Keratinocyte (primary cell): ENCODE data around the gene TAS2R7. TPM values are rescaled to one million over a fixed set of nuclear protein-coding genes. Genes with fewer than 3 reads are reported as not detected.

Experiments used
- DNase-seq: peaks from one replicate; pipeline ENCODE4 v3.0.0-alpha.2; 2011; ENCODE audit warnings: low read depth, missing footprints, low spot score
- FAIRE-seq: peaks from 2 replicates; lab custom pipeline; 2011; peaks lifted over from hg19 to GRCh38; lab: Jason Lieb, UNC
- H2AFZ ChIP-seq: 2 replicates; pipeline ENCODE4 v1.6.0; 2012; ENCODE audit warnings: low read length, control low read depth, inconsistent platforms; ENCODE audit not compliant: control insufficient read depth
- H3K27ac ChIP-seq: 2 replicates; pipeline ENCODE4 v1.5.1; 2011; ENCODE audit warnings: low read length; ENCODE audit not compliant: control insufficient read depth, insufficient read depth
- H3K27me3 ChIP-seq: 3 replicates; pipeline ENCODE4 v1.6.0; 2011; ENCODE audit warnings: low read length; ENCODE audit not compliant: control insufficient read depth, insufficient read depth; ENCODE audit errors: extremely low read depth
- H3K36me3 ChIP-seq, 2 experiments: 2 replicates in 1 of 2; 3 replicates in 1 of 2; pipeline ENCODE4 v1.5.1; 2011; ENCODE audit warnings: low read length in 2 of 2, mild to moderate bottlenecking in 1 of 2; ENCODE audit not compliant: control insufficient read depth in 2 of 2, insufficient read depth in 2 of 2; ENCODE audit errors: extremely low read depth in 1 of 2
- H3K4me1 ChIP-seq: 3 replicates; pipeline ENCODE4 v1.5.1; 2011; ENCODE audit warnings: low read length; ENCODE audit not compliant: control insufficient read depth, insufficient read depth; ENCODE audit errors: extremely low read depth
- H3K4me2 ChIP-seq: 3 replicates; pipeline ENCODE4 v1.6.0; 2011; ENCODE audit warnings: low read depth, low read length; ENCODE audit not compliant: control insufficient read depth, insufficient read depth; ENCODE audit errors: extremely low read depth
- H3K4me3 ChIP-seq, 3 experiments: fragments of 200-600 bp in 1 of 3; sonication (generic) in 1 of 3; 2 replicates in 2 of 3; 3 replicates in 1 of 3; pipeline ENCODE4 v1.5.1; 2011 to 2016; ENCODE audit warnings: low read length in 3 of 3, mild to moderate bottlenecking in 3 of 3, control low read depth in 2 of 3, inconsistent platforms in 1 of 3, low read depth in 1 of 3, mixed read lengths in 1 of 3, mixed run types in 1 of 3, moderate library complexity in 1 of 3; ENCODE audit not compliant: control insufficient read depth in 2 of 3, insufficient read depth in 2 of 3; ENCODE audit errors: extremely low read depth in 1 of 3
- H3K79me2 ChIP-seq: 2 replicates; pipeline ENCODE4 v1.6.0; 2012; ENCODE audit warnings: low read length; ENCODE audit not compliant: control insufficient read depth, insufficient read depth
- H3K9ac ChIP-seq: 3 replicates; pipeline ENCODE4 v1.6.0; 2011; ENCODE audit warnings: low read length; ENCODE audit not compliant: control insufficient read depth, insufficient read depth; ENCODE audit errors: extremely low read depth
- H3K9me1 ChIP-seq: 3 replicates; pipeline ENCODE4 v1.6.0; 2011; ENCODE audit warnings: low read length; ENCODE audit not compliant: control insufficient read depth, insufficient read depth; ENCODE audit errors: extremely low read depth
- H3K9me3 ChIP-seq: 2 replicates; pipeline ENCODE4 v1.5.1; 2012; ENCODE audit warnings: low read depth, low read length; ENCODE audit not compliant: control insufficient read depth
- H4K20me1 ChIP-seq: 3 replicates; pipeline ENCODE4 v1.6.0; 2011; ENCODE audit warnings: low read length; ENCODE audit not compliant: control insufficient read depth, insufficient read depth; ENCODE audit errors: extremely low read depth
- EZH2 ChIP-seq: IDR thresholded peaks from one replicate; pipeline ENCODE4 v1.6.1; 2012; ENCODE audit warnings: inconsistent platforms, mild to moderate bottlenecking, low read length, moderate library complexity
- dilution Hi-C: fragments of 300-500 bp; cut with MboI; formaldehyde crosslinking; loops from one replicate; pipeline ENCODE4 v1.7.0; 2020; ENCODE audit warnings: low sequenced_read_pairs; ENCODE audit not compliant: extremely low pct_ligation_motif_present
- polyA plus RNA-seq, 5 experiments: library from polyadenylated mRNA; depleted of rRNA in 3 of 5; stranded (reverse) in 3 of 5; stranded (forward) in 1 of 5; unstranded in 1 of 5; fragments of >200 nt; gene quantifications; 1 replicate in 1 of 5; 2 replicates in 3 of 5; 3 replicates in 1 of 5; pipeline versions ENCODE4 v1.2.1 to v1.2.3, GENCODE V29; 2011 to 2012; ENCODE audit warnings: missing spikeins in 2 of 5, low read depth in 1 of 5, low replicate concordance in 1 of 5
- TF ChIP-seq, protein P1 (sequence below), 3 experiments: IDR thresholded peaks in 1 of 3; conservative IDR thresholded peaks in 1 of 3; optimal IDR thresholded peaks in 1 of 3; 2 replicates in 2 of 3; 3 replicates in 1 of 3; pipeline versions ENCODE3 to v1.5.1; 2011; ENCODE audit warnings: low read length in 3 of 3, mild to moderate bottlenecking in 3 of 3, moderate library complexity in 2 of 3, control low read depth in 1 of 3, inconsistent platforms in 1 of 3; ENCODE audit not compliant: insufficient read depth in 2 of 3; ENCODE audit errors: extremely low read depth in 1 of 3

Gene TAS2R7
- polyA plus RNA-seq, 1 donor (not counting 4 experiments of a cell fraction or from before 2014, with no cell fraction given), result not detected

DNA sequence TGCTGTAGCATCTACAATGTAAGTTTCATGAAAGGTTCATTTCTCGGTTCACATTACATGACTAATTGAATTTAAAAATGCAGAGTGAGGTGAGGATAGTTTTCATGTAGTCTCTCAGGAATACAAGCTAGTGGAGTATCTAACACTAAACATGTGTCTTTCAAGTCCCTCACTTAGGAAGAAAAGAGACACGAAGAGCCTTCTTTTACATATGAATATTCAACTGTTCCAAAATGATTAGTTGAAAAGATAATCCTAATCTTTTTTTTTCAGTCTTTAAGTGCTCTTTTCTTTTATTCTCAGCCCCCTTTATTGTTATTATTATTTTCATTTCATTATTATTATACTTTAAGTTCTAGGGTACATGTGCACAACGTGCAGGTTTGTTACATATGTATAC lies 36.0 kb upstream of the TAS2R7 start:
- FAIRE-seq, result no peak
- dilution Hi-C loops, result no loop called here
- H3K4me1 ChIP-seq, result no peaks in the 10 kb centered on the region
- H3K36me3 ChIP-seq, result no peaks in the 10 kb centered on the region
- no peak overlapping the region for H3K27ac ChIP-seq
- H3K4me2 ChIP-seq, result no peak overlapping the region
- no peak overlapping the region for H3K9ac ChIP-seq
- TF ChIP-seq, protein P1, sequence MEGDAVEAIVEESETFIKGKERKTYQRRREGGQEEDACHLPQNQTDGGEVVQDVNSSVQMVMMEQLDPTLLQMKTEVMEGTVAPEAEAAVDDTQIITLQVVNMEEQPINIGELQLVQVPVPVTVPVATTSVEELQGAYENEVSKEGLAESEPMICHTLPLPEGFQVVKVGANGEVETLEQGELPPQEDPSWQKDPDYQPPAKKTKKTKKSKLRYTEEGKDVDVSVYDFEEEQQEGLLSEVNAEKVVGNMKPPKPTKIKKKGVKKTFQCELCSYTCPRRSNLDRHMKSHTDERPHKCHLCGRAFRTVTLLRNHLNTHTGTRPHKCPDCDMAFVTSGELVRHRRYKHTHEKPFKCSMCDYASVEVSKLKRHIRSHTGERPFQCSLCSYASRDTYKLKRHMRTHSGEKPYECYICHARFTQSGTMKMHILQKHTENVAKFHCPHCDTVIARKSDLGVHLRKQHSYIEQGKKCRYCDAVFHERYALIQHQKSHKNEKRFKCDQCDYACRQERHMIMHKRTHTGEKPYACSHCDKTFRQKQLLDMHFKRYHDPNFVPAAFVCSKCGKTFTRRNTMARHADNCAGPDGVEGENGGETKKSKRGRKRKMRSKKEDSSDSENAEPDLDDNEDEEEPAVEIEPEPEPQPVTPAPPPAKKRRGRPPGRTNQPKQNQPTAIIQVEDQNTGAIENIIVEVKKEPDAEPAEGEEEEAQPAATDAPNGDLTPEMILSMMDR (optimal IDR thresholded peaks at IDR 0.05 in 1 of 3, IDR thresholded peaks at IDR 0.05 in 1 of 3, conservative IDR thresholded peaks at IDR 0.05 in 1 of 3; ENCODE audit: extremely low read depth in 1 of 3, insufficient read depth in 2 of 3, low read length in 3 of 3), result no peak
- TF ChIP-seq EZH2, result no peak
- no peak for DNase-seq
- H3K79me2 ChIP-seq, result no peaks in the 10 kb centered on the region
- H2AFZ ChIP-seq, result no peak overlapping the region
- H3K27me3 ChIP-seq, result no peaks in the 10 kb centered on the region
- no peak overlapping the region for H3K4me3 ChIP-seq
- H3K9me1 ChIP-seq, result no peaks in the 10 kb centered on the region
- H4K20me1 ChIP-seq, result no peaks in the 10 kb centered on the region
- H3K9me3 ChIP-seq, result no peaks in the 10 kb centered on the region

DNA sequence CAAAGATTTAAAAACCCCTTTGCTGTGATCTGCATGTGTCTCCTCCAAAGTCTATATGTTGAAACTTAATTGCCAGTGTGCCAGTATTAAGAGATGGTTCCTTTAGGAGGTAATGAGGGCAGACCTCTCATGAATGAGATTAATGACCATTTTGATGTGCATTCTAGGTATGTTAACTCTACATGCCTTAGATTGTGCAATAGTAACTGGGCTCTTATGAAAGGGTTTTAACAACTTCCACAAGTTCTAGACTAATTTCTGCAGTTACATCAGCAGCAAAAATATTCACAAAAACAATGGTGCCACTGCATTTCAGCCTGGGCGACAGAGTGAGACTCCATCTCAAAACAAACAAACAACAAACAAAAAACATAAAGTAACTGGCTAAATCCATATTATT lies 27.6 kb upstream of the TAS2R7 start:
- Histone ChIP-seq H4K20me1 (no peaks in the 10 kb centered on the region), H3K4me3 (no peak overlapping the region), H3K9me1 (no peaks in the 10 kb centered on the region), H3K27ac (no peak overlapping the region), H3K27me3 (no peaks in the 10 kb centered on the region), H2AFZ (no peak overlapping the region), H3K9me3 (no peaks in the 10 kb centered on the region), H3K79me2 (no peaks in the 10 kb centered on the region), H3K9ac (no peak overlapping the region), H3K36me3 (no peaks in the 10 kb centered on the region), H3K4me1 (no peaks in the 10 kb centered on the region), H3K4me2 (no peak overlapping the region)
- dilution Hi-C loops, result no loop called here
- FAIRE-seq (no peak), DNase-seq (no peak)
- TF ChIP-seq EZH2, result no peak
- TF ChIP-seq, protein P1 (optimal IDR thresholded peaks at IDR 0.05 in 1 of 3, IDR thresholded peaks at IDR 0.05 in 1 of 3, conservative IDR thresholded peaks at IDR 0.05 in 1 of 3; ENCODE audit: extremely low read depth in 1 of 3, insufficient read depth in 2 of 3, low read length in 3 of 3), result no peak
